Transverse colon (tissue), 4 donors: ENCODE data around the gene KASH5. TPM values are rescaled to one million over a fixed set of nuclear protein-coding genes. Genes with fewer than 3 reads are reported as not detected.

Experiments used
- DNase-seq: peaks from one replicate; pipeline ENCODE4 v3.0.0-alpha.2; 2019
- H3K27ac ChIP-seq, 4 donors: fragments of 200-600 bp; sonication (generic); 2 replicates each; pipeline ENCODE4 v1.5.1; 2016 to 2018; ENCODE audit warnings: inconsistent platforms in 4 of 4
- H3K27me3 ChIP-seq: fragments of 200-600 bp; sonication (generic); 2 replicates; pipeline ENCODE4 v1.5.1; 2017; ENCODE audit warnings: inconsistent platforms
- H3K36me3 ChIP-seq, 4 donors: fragments of 200-600 bp; sonication (generic); 2 replicates each; pipeline ENCODE4 v1.5.1; 2017 to 2019; ENCODE audit warnings: inconsistent platforms in 4 of 4
- H3K4me1 ChIP-seq, 4 donors: fragments of 200-600 bp; sonication (generic); 2 replicates each; pipeline ENCODE4 v1.5.1; 2017 to 2020; ENCODE audit warnings: inconsistent platforms in 4 of 4
- H3K4me3 ChIP-seq, 4 donors: fragments of 200-600 bp; sonication (generic); 1 replicate in 1 of 4; 2 replicates in 3 of 4; pipeline versions ENCODE4 v1.5.1 to v1.6.1; 2017 to 2019; ENCODE audit warnings: inconsistent platforms in 4 of 4
- H3K9me3 ChIP-seq, 2 donors: fragments of 200-600 bp; sonication (generic); 2 replicates each; pipeline ENCODE4 v1.5.1; 2017 to 2019; ENCODE audit warnings: inconsistent platforms in 2 of 2
- EP300 ChIP-seq: sonication (generic); formaldehyde crosslinking; IDR thresholded peaks from one replicate; pipeline ENCODE4 v1.6.1; 2017; ENCODE audit warnings: antibody characterized with exemption, low read depth
- POLR2A ChIP-seq: fragments of 450-650 bp; IDR thresholded peaks from one replicate; pipeline ENCODE4 v1.6.1; 2016; ENCODE audit warnings: antibody characterized with exemption, mild to moderate bottlenecking, moderate library complexity
- POLR2AphosphoS5 ChIP-seq, 3 donors: sonication (generic); formaldehyde crosslinking; IDR thresholded peaks; one replicate each; pipeline ENCODE4 v1.6.1; 2016; ENCODE audit warnings: antibody characterized with exemption in 3 of 3
- WGBS, 2 donors: methylation state at CpG; one replicate each; pipeline ENCODE4 v1.1.5; 2018; ENCODE audit warnings: low coverage in 1 of 2; 5-methylcytosine and 5-hydroxymethylcytosine counted together
- in situ Hi-C, 4 donors: fragments of 200-750 bp; cut with MboI; loops; one replicate each; pipeline versions ENCODE4 v1.15.0 to v1.15.1; 2017; ENCODE audit warnings: low sequenced_read_pairs in 3 of 4, low pct_ligation_motif_present in 1 of 4, low pct_unique_long_range_greater_than_20kb in 1 of 4
- intact Hi-C: fragments of 100-400 bp; cut with DNase I; formaldehyde crosslinking; loops from one replicate; pipeline ENCODE4 v1.15.1; 2023; ENCODE audit warnings: low total_unique reads
- total RNA-seq, 4 donors: library from RNA; depleted of rRNA; stranded (reverse); fragments of >200 nt; gene quantifications; one replicate each; pipeline ENCODE4 v1.1.0, GENCODE V29; 2016
- TF ChIP-seq, protein P1 (sequence below), 5 experiments: fragments of 200-600 bp in 3 of 5; fragments of 450-650 bp in 2 of 5; sonication (generic) in 3 of 5; IDR thresholded peaks; 1 replicate in 2 of 5; 2 replicates in 3 of 5; pipeline ENCODE4 v1.5.1; 2016 to 2017; ENCODE audit warnings: antibody characterized with exemption in 5 of 5, inconsistent platforms in 3 of 5, mild to moderate bottlenecking in 2 of 5, moderate library complexity in 1 of 5

Gene KASH5
- total RNA-seq, 4 donors from 2014 or later = not detected

DNA sequence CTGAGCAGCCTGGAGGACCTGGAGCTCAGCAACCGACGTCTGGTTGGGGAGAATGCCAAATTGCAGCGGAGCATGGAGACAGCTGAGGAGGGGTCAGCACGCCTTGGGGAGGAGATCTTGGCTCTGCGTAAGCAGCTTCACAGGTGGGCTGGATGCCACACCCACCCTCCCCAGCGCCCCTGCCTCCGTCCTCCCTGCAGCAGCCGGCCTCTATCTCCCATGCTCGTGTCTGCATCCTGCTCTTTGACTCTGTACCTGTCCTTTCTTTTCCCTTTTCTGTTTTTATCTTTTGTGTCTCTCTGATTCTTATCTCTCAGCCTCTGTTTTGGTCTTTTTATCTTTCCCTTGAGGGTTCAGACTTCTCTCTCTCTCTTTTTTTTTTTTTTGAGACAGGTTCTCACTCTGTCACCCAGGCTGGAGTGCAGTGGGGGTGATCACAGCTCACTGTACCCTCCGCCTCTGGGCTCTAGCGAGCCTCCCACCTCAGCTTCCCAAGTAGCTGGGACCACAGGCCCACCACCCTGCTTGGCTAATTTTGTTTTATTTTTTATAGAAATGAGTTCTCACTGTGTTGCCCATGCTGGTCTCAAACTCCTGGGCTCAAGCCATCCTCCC is 10.1 kb downstream of the KASH5 start:
- intact Hi-C loops = no loop called here
- H3K9me3 ChIP-seq = no peaks in the 10 kb centered on the region
- no peak overlapping the region for H3K27ac ChIP-seq
- H3K36me3 ChIP-seq = no peaks in the 10 kb centered on the region
- DNase-seq = no peak
- H3K4me3 ChIP-seq = no peak overlapping the region
- in situ Hi-C loops = loop anchor here in 1 of 4 donors (10.0 kb wide), 1 partner anchor 47 kb away; the partner anchor contains the start of gene SLC17A7
- no peaks in the 10 kb centered on the region for H3K4me1 ChIP-seq
- TF ChIP-seq EP300 (no peak), POLR2A (no peak), POLR2AphosphoS5 (IDR thresholded peaks at IDR 0.05) (no peak)
- TF ChIP-seq, protein P1, sequence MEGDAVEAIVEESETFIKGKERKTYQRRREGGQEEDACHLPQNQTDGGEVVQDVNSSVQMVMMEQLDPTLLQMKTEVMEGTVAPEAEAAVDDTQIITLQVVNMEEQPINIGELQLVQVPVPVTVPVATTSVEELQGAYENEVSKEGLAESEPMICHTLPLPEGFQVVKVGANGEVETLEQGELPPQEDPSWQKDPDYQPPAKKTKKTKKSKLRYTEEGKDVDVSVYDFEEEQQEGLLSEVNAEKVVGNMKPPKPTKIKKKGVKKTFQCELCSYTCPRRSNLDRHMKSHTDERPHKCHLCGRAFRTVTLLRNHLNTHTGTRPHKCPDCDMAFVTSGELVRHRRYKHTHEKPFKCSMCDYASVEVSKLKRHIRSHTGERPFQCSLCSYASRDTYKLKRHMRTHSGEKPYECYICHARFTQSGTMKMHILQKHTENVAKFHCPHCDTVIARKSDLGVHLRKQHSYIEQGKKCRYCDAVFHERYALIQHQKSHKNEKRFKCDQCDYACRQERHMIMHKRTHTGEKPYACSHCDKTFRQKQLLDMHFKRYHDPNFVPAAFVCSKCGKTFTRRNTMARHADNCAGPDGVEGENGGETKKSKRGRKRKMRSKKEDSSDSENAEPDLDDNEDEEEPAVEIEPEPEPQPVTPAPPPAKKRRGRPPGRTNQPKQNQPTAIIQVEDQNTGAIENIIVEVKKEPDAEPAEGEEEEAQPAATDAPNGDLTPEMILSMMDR (IDR thresholded peaks at IDR 0.05) = no peak
- 68% methylated on average over 11 of the region's 11 CpGs; no CpG with 5 or more reads in 1 of the 2 donors for WGBS, 2 donors
- H3K27me3 ChIP-seq = peaks cover 8% of the 10 kb centered on the region

DNA sequence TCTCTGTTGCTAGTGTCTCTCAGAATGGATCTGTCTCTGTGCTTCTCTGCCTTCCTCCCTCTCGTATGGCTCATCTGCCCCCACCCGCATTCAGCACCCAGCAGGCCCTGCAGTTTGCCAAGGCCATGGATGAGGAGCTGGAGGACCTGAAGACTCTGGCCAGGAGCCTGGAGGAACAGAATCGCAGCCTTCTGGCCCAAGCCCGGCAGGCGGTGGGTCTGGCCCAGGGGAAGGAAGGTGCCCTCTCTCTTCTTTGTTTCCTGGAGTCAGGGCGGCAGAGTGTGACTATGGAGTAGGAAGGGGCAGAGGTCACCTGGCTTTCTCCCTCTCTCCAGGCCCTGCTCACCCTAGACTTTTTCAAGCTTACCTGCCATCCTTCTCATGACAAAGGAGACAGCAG is 10.9 kb downstream of the KASH5 start:
- in situ Hi-C loops (loop anchor here in 1 of 4 donors (10.0 kb wide), 1 partner anchor 46 kb away; the partner anchor contains the start of gene SLC17A7), intact Hi-C loops (no loop called here)
- TF ChIP-seq, protein P1 (IDR thresholded peaks at IDR 0.05) = no peak
- TF ChIP-seq EP300 (no peak), POLR2AphosphoS5 (IDR thresholded peaks at IDR 0.05) (no peak), POLR2A (no peak)
- Histone ChIP-seq H3K4me3 (no peak overlapping the region), H3K9me3 (no peaks in the 10 kb centered on the region), H3K27me3 (peaks cover 5% of the 10 kb centered on the region), H3K36me3 (no peaks in the 10 kb centered on the region), H3K4me1 (no peaks in the 10 kb centered on the region), H3K27ac (no peak overlapping the region)
- 84% methylated on average over 6 of the region's 6 CpGs; no CpG with 5 or more reads in 1 of the 2 donors for WGBS, 2 donors
- no peak for DNase-seq

DNA sequence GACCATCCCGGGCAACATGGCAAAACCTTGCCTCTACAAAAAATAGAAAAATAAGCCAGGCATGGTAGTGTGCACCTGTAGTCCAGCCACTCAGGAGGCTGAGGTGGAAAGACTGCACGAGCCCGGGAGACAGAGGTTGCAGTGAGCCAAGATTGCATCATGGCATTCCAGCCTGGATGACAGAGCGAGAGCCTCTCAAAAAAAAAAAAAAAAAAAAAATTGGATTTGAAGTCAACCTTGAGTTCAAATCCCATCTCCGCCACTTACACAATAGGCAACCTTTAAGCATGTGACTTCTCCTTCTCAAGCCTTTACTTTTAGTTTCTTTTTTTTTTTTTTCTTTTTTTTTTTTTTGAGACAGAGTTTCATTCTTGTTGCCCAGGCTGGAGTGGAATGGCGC is 12.0 kb downstream of the KASH5 start:
- Histone ChIP-seq H3K4me3 (no peak overlapping the region), H3K27me3 (no peaks in the 10 kb centered on the region), H3K4me1 (no peaks in the 10 kb centered on the region), H3K27ac (no peak overlapping the region), H3K9me3 (no peaks in the 10 kb centered on the region), H3K36me3 (no peaks in the 10 kb centered on the region)
- intact Hi-C loops = no loop called here
- 93 to 100% methylated on average over 2 to 6 of the region's 6 CpGs for WGBS, 2 donors
- no peak for TF ChIP-seq POLR2AphosphoS5 (IDR thresholded peaks at IDR 0.05)
- no peak for TF ChIP-seq POLR2A
- no peak for DNase-seq
- in situ Hi-C loops = no loop called here

GRCh38 chr19:49403404-49404187 is 15.5 kb downstream of the KASH5 start:
- no peaks in the 10 kb centered on the region for H3K36me3 ChIP-seq
- no peaks in the 10 kb centered on the region for H3K9me3 ChIP-seq
- H3K4me1 ChIP-seq = no peaks in the 10 kb centered on the region
- TF ChIP-seq POLR2A = no peak
- TF ChIP-seq, protein P1 (IDR thresholded peaks at IDR 0.05) = no peak
- no peak for TF ChIP-seq EP300
- TF ChIP-seq POLR2AphosphoS5 (IDR thresholded peaks at IDR 0.05) = no peak
- WGBS, 2 donors = 62% methylated on average over 4 to 7 of the region's 7 CpGs
- intact Hi-C loops (no loop called here), in situ Hi-C loops (no loop called here)
- no peak overlapping the region for H3K27ac ChIP-seq
- no peak for DNase-seq
- H3K4me3 ChIP-seq = no peak overlapping the region
- no peaks in the 10 kb centered on the region for H3K27me3 ChIP-seq
